HG03460 (cell line): ENCODE results near the gene TCP1.
A peak's percentile ranks its signal among the peaks of the same experiment; 100 is the strongest.
"Not testable (repeated sequence)": the region's sequence is repeated elsewhere in the genome, so short reads cannot be mapped to it uniquely, and the experiment has no call there.

Experiments used
- ATAC-seq: cut with Tn5 transposase; IDR thresholded peaks from one replicate; pipeline ENCODE4 v1.9.1; 2021; ENCODE audit not compliant: unreplicated experiment

The TCP1 gene

GRCh38 chr6:159778131-159778530, 11.3 kb downstream of the TCP1 start:
- no peak for ATAC-seq

DNA sequence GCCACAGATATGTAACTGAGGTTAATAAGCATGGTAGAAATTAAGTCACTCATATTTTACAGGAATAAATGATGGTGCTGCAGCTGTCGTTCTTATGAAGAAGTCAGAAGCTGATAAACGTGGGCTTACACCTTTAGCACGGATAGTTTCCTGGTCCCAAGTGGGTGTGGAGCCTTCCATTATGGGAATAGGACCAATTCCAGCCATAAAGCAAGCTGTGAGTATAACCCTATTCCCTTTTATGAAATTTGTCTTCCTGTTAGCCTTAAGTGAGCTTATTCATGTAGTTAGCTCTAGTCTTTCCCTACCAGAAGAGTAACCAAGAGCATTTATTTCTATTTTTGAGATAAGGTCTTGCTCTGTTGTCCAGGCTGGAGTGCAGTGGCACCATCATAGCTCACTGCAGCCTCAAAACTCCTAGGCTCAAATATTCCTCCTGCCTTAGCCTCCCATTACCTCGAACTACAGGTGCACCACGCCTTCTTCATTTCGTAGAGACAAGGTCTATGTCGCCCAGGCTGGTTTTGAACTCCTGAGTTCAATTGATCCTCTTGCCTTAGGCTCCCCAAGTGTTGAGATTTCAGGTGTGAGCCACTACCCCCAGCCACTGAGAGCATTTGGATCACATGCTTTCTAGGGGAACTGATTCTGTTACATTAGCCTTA, 12.0 kb downstream of the TCP1 start:
- ATAC-seq, result no peak

GRCh38 chr6:159772196-159772595, 17.2 kb downstream of the TCP1 start:
- no peak for ATAC-seq

- no peak for ATAC-seq
These were observed 19.9 kb downstream of the TCP1 start for GRCh38 chr6:159769470-159769869.

DNA sequence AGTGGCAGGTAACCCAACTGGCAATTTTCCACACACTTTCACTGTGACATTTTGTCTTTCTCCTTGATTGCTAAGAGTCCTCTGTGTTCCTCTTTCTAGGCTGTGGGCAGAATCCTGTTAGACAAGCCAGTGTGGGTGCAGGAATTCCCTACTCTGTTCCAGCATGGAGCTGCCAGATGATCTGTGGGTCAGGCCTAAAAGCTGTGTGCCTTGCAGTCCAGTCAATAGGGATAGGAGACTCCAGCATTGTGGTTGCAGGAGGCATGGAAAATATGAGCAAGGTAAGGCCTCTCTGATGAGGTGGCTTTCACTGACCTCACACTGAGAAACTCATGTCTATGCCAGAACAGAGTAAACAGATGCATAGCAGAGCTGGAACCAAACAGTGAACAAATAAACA, 22.5 kb downstream of the TCP1 start:
- no peak for ATAC-seq

- ATAC-seq, result peak; percentile 14
These were observed 26.6 kb downstream of the TCP1 start for GRCh38 chr6:159762681-159763293.

GRCh38 chr6:159761873-159762680, 27.3 kb downstream of the TCP1 start, which contains the start of gene ACAT2:
ACAT2 (plus strand) TSS chr6:159762045; CDS start chr6:159762088, 43 bp downstream.
- peak; percentile 98 for ATAC-seq

DNA sequence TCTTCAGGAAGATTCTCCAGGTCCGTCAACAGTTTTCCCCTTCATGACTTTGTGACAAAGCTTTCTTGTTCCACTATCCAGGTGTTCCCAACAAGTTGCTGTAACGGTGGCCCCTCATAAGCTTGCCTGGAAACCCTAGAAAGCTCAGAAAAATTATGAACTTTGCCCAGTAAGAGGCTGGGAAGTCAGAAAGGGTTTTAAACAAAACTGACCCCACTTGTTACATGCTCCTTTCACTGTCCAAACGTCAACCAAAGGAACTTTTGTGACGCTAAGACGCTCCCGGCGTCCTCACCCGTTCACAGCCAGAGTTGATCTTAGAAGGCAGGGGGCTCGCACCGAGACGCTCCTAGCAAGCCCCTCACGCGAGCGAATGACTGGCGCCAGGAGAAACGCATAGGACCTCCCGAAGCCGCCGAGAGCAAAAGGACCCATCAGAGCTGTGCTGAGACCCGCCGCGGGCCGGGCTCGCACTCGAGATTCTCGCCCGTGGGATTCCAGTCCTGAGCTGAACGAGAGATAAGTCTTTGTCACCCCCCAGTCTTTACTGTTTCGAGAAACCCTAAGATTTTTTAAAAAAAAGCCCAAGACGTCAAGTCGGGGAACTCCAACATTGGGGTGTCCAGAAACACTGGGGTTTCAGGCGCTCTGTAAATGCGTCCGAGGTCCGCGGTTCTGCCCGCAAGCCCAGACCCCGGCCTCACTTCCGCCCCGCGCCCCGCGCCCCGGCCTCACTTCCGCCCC, 28.1 kb downstream of the TCP1 start:
- ATAC-seq, result peak; percentile 1

DNA sequence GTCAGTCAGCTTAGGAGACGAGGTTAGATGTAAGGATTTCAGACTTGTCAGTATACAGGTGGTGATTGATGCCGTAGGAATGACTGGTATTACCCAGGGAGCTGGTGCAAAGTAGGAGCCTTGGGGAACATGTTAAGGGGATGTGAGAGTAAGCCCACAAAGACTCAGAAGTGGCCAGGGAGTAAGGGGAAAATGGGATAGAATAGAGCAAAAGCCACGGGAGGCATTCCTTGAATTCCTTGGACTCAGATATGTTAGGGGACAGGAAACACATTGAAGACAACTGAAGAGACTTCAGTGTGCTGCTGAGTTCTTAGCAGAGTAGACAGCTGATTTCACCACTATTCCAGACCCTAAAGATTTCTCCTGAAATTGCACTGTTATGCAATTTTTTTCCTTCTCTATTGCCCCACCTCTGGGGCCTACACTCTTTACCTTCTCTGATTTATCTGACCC, 28.8 kb downstream of the TCP1 start:
- no peak for ATAC-seq

GRCh38 chr6:159759645-159760044, 29.8 kb downstream of the TCP1 start:
- no peak for ATAC-seq

DNA sequence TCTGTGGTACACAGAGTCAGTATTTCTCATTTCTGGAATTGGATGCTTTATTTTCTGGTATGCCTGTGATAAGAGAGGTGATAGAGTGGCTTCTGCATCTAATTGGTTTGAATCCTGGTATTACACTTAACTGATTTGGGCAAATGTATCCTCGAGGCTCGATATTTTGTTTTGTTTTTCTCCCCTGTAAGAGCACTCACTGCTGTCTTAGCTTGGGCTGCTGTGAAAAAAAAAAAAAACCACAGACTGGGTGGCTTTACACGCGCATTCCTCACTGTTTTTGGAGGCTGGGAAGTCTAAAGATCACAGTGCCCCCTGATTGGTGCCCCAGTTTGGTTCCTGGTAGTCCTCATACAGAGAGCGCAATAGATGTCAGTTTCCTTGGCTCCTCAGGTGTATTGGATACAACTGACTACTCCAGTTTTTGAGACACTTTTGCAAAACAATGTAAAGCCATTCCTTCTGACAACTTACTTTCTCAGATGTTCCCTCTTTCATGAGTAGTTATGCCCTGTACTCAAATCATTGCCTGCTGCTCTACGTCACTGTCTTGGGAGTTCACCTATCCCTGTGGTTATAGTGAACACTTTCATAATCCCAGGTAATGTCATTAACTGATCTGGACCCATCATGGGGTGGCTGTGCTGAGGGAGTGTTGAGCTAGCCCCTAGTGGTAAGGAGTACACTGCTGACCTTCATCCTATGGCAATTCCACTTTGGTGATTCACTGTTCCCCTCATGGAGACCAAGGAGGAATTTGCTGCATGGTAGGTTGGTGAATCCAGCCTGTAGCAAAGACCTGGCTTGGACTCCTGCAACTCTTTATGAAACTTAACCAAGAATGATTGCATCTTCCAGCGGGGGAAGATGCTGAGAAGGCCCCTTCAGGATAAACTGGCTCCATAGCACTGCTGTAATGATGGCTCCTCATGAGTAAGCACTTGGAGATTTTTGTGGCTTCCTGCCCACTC, 31.1 kb downstream of the TCP1 start:
- no peak for ATAC-seq

GRCh38 chr6:159756508-159756907, 32.9 kb downstream of the TCP1 start:
- no peak for ATAC-seq

- ATAC-seq, result no peak
These were observed 34.2 kb downstream of the TCP1 start for GRCh38 chr6:159754959-159755914.

DNA sequence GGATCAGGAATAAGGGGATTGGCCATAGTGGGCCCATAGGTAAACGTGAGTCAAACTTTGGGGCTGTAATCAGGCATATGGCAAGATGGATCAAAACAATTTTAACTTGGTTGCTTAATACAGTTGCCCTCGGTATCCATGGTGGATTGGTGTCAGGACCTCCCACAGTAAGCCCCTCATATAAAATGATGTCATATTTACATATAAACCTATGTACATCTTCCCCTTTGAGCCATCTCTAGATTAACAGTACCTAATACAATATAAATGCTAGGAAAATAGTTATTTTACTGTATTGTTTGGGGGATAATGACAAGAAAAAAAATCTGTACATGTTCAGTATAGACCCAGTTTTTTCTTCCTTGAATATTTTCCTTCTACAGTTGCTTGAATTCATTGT, 35.0 kb downstream of the TCP1 start:
- no peak for ATAC-seq

- ATAC-seq, result no peak
These were observed 36.1 kb downstream of the TCP1 start for GRCh38 chr6:159753081-159753872.

DNA sequence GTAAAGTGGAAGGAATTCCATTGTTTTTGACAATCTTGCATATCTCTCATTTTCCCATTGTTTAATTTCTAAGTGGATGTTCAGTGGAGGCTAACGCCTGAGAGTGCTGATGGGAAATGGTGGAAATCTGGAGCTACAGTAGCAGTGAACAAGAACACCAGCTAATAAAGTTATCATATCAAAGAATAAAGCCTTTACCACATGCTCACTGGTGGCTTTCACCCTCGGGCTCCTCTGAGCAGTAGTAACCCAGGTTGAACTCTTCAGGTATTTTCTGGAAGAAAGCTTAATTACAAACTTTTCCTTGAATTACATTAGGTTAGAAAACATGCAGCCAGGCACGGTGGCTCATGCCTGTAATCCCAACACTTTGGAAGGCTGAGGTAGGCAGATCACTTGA, 38.0 kb downstream of the TCP1 start:
- ATAC-seq, result no peak

DNA sequence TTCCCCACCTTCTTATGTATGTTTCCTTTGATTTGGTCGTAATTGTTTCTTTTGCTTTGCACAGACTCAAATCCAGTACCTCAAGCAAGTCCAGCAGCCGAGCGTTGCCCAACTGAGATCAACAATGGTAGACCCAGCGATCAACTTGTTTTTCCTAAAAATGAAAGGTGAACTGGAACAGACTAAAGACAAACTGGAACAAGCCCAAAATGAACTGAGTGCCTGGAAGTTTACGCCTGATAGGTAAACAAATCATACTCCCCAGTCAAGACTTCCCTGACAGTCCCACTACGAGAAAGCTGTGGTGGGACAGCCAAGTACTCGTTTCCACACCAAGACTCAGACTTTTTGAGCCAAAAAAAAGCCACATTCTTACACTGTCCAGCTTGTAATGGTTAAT, 41.3 kb downstream of the TCP1 start:
- ATAC-seq, result not testable (repeated sequence)

DNA sequence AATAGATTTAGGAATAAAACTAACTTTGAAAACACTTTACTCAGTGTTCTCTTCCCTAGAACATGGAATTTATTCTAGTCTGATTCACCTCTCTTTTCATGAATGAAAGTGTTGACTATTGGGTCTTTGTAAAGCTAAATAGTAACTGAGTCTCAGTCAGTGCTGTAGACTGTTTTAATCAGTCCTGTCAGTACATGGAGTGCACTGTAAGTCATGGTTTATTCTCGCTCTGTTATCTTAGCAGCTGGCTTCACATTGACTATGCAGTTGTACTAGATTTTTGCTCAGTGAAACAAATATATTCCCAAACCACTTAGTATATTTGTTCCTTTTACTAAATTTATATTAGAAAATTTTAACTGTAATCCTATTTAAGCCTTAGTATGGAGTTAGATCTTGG, 42.6 kb downstream of the TCP1 start:
- ATAC-seq, result no peak
